Fibroblast of the aortic adventitia (primary cell): ENCODE measurements around the gene BST2. TPM values are rescaled to one million over a fixed set of nuclear protein-coding genes. Genes with fewer than 3 reads are reported as not detected.

Experiments used
- DNase-seq: peaks from one replicate; pipeline ENCODE4 v3.0.0-alpha.2; 2010; ENCODE audit warnings: low read depth
- H3K4me3 ChIP-seq: 2 replicates; pipeline ENCODE4 v1.5.1; 2011; ENCODE audit warnings: low read depth, mild to moderate bottlenecking, control low read depth, low read length, moderate library complexity
- total RNA-seq: library from RNA; depleted of rRNA; stranded (reverse); fragments of >200 nt; gene quantifications from 2 replicates; pipeline ENCODE4 v1.2.3, GENCODE V29; 2012; ENCODE audit warnings: low replicate concordance
- TF ChIP-seq, protein P1 (sequence below): IDR thresholded peaks from 2 replicates; pipeline ENCODE4 v1.5.1; 2011; ENCODE audit warnings: mild to moderate bottlenecking, low read length, control low read depth, inconsistent platforms; ENCODE audit not compliant: insufficient read depth

The BST2 gene
- total RNA-seq, 1 donor, result 9.8 TPM

DNA sequence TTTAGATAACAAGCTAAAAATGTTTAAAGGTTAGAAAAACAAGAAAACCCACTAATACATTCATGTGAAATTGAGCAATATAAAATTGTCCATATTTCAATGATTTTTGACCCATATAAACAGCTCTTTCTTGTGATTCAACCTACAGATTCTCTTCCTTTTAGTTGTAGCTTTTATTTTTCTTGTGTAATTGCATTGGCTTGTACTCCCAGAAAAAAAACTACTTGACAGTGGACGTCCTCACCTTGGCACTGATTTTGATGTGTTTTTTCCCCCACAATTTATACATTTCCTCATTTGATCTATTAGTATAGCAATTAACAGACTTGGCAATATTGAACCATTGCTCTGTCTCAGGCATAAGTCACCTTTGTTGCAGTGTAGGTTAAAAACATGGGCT lies 16.1 kb downstream of the BST2 start:
- TF ChIP-seq, protein P1, sequence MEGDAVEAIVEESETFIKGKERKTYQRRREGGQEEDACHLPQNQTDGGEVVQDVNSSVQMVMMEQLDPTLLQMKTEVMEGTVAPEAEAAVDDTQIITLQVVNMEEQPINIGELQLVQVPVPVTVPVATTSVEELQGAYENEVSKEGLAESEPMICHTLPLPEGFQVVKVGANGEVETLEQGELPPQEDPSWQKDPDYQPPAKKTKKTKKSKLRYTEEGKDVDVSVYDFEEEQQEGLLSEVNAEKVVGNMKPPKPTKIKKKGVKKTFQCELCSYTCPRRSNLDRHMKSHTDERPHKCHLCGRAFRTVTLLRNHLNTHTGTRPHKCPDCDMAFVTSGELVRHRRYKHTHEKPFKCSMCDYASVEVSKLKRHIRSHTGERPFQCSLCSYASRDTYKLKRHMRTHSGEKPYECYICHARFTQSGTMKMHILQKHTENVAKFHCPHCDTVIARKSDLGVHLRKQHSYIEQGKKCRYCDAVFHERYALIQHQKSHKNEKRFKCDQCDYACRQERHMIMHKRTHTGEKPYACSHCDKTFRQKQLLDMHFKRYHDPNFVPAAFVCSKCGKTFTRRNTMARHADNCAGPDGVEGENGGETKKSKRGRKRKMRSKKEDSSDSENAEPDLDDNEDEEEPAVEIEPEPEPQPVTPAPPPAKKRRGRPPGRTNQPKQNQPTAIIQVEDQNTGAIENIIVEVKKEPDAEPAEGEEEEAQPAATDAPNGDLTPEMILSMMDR, result no peak
- no peak for DNase-seq
- no peak overlapping the region for H3K4me3 ChIP-seq

DNA sequence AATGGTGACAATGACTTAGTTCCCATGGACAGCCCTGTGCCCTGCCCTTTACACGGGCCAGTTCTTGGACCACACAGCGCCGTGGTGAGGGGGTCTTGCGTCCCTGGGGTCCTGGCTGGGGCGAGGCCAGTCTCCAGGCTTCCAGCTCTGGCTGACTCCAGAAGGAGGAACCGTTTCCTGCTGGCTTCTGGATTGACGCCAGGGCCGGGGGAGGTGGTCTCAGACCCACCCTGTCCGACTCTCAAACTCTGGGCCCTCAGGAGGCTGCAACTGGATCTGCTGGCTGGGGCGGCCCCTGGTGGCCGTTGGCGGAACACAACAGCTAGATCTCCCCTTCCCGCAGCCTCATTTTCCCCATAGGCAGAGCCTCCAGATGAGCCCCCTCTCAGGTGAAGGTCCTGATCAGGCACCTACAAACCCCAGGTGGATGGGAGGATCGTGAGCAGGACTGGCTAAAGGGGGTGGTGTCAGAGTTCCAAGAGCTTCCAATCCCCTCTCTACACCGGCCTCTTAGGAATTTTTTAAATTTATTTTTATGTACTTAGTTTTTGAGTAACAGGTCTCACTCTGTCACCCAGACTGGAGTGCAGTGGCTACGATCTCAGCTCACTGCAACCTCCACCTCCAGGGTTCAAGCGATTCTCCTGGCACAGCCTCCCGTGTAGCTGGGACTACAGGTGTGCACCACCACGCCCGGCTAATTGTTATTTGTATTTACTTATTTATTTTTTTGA lies 19.4 kb downstream of the BST2 start:
- peak; percentile 55 for DNase-seq
- no peak overlapping the region for H3K4me3 ChIP-seq
- TF ChIP-seq, protein P1, result peak; percentile 97

DNA sequence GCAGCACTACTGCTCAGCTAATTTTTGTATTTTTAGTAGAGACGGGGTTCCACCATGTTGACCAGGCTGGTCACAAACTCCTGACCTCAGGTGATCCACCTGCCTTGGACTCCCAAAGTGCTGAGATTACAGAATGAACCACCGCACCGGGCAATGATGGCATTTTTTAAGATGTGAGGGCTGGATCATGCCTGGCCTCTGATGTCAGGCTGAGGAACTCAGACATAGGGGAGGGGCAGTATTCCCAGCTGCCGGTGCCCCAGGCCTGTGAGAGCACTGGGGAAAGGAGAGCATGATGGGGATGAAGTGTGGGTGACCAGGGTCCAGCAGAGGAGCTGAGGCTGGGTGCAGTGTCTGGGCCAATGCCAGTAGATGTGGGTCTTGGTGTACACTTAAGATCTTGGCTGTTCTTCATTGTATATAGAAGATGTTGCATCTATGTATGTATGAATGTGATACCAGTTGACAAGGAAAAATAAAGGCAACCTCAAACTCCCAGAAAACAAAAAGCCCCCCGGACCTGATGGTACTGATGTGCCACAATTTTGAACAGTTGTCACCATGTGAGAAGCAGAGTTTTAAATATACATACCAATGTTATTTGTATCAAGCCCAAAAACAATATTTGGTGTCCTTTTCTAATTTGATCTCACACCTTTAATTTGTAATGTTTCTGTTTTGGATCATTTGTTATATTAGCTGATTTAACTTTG lies 24.8 kb downstream of the BST2 start:
- DNase-seq, result no peak
- H3K4me3 ChIP-seq, result no peak overlapping the region
- TF ChIP-seq, protein P1, result no peak

DNA sequence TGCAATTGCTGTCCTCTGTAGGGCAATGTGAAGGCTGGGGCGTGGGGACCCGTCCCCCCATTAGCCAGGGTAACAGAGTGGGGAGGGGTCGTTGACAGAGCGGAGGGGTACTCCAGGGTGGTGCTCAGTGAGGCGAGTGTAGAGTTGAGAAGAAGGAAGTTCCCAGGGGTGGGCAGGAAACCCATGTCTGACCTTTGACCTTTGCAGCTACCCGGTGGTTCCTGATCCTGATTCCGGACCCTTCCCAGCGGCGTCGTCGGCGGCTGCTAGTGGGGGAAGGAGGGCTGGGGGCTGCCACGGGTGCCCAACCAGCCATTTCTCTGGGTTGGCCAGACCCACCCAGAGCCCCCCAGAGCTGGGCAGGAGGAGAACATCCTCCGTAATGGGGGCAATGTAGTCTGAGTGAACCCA lies 26.2 kb downstream of the BST2 start:
- no peak for DNase-seq
- H3K4me3 ChIP-seq, result no peak overlapping the region
- TF ChIP-seq, protein P1, result no peak

DNA sequence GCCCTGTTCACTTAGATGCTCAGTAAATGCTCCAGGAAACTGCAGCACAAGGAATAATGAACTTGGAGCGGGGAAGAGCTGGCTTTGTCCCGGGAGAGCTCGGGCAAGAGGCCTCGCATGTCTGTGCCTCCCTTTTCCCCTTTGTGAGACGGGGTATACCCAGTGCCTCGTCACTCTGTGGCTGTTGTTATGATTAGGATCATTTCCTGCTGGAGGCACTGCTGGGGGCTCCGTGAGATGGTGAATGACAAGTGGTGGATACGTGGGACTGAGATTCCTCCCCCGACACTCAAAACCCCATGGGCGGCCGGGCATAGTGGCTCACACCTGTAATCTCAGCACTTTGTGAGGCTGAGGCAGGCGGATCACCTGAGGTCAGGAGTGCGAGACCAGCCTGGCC lies 27.2 kb downstream of the BST2 start:
- TF ChIP-seq, protein P1, result no peak
- no peak for DNase-seq
- H3K4me3 ChIP-seq, result no peak overlapping the region

DNA sequence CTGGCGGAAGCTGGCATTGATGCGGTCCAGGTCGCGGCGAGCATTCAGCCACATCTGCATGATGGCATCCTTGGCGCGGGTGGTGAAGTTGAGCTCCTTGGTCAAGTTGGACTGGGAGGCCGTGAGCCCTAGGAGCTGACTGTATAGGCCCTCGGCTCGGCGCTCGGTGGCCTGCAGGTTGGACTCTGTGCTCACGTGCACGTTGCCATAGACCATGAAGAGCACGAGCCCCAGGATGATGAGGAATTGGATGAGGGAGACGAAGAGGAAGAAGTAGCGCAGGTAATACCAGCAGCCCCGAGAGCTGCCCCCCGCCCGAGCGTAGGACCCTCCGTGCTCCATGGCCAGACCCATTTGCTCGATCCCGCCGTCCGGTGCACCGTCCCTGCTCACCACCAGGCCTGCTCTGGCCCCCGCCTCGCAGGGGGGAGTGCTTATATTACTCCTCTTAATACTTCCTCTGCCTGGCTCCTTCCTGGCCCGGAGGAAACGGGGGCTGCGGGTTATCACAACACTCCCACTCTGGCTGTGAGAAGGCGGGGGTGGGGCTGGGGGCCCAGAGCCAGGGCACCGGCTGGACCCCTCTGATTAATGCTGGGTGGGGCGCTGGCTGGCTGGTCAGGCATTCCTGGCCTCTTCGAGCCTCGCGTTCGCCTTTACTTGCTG lies 28.4 kb downstream of the BST2 start, which contains the start of gene PLVAP:
PLVAP (minus strand) TSS at position 408 of the 666 bp plus-strand sequence; CDS start at position 354, 54 bp downstream.
- DNase-seq, result no peak
- TF ChIP-seq, protein P1, result peak; percentile 7
- no peak within 1 kb of the TSS for H3K4me3 ChIP-seq
